HEK293T (cell line): ENCODE results near the gene VWA1.
"Not testable (repeated sequence)": the region's sequence is repeated elsewhere in the genome, so short reads cannot be mapped to it uniquely, and the experiment has no call there.

Experiments used
- NFRKB ChIP-seq: fragments of 450-650 bp; IDR thresholded peaks from 2 replicates; pipeline ENCODE4 v1.6.1; 2016; ENCODE audit warnings: mild to moderate bottlenecking, moderate library complexity
- TARDBP ChIP-seq: fragments of 450-650 bp; IDR thresholded peaks from 2 replicates; pipeline ENCODE4 v1.6.1; 2016

DNA sequence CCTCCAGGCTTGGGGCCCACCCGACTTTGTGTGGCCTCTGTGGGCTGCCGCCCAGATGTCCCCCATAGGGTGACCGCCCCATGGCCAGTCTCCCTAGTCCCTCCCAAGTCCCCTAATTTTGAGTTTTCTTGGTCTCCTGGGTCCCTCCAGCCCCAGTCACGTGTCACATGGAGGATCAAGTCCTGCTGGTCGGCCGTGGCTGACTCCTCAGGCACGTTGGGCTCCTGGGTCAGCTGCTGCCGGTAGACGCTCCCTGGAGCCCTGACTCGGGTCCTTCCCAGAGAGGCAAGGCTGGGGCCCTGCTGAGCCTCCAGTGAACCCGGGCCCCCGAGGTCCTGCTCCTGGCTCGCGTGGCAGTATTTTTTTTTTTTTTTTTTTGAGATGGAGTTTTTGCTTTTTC lies 24.2 kb downstream of the VWA1 start:
- not testable (repeated sequence) for TF ChIP-seq TARDBP, NFRKB
